ENCODE data around the gene ERCC6. TPM values are rescaled to one million over a fixed set of nuclear protein-coding genes. Genes with fewer than 3 reads are reported as not detected.
A peak's percentile ranks its signal among the peaks of the same experiment; 100 is the strongest.

ERCC6 gene
- total RNA-seq, 1 donor from 2014 or later, result 15.2 TPM

- H3K27ac ChIP-seq, result no peak overlapping the region
- no peaks in the 10 kb centered on the region for H3K36me3 ChIP-seq
- no peaks in the 10 kb centered on the region for H3K9me3 ChIP-seq
- H3K27me3 ChIP-seq, result no peaks in the 10 kb centered on the region
- no peak for DNase-seq (ENCODE audit: extremely low spot score in 2 of 2)
- TF ChIP-seq, protein P1, sequence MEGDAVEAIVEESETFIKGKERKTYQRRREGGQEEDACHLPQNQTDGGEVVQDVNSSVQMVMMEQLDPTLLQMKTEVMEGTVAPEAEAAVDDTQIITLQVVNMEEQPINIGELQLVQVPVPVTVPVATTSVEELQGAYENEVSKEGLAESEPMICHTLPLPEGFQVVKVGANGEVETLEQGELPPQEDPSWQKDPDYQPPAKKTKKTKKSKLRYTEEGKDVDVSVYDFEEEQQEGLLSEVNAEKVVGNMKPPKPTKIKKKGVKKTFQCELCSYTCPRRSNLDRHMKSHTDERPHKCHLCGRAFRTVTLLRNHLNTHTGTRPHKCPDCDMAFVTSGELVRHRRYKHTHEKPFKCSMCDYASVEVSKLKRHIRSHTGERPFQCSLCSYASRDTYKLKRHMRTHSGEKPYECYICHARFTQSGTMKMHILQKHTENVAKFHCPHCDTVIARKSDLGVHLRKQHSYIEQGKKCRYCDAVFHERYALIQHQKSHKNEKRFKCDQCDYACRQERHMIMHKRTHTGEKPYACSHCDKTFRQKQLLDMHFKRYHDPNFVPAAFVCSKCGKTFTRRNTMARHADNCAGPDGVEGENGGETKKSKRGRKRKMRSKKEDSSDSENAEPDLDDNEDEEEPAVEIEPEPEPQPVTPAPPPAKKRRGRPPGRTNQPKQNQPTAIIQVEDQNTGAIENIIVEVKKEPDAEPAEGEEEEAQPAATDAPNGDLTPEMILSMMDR (IDR thresholded peaks at IDR 0.05), result no peak
- TF ChIP-seq POLR2A (IDR thresholded peaks at IDR 0.05) (no peak), POLR2AphosphoS5 (IDR thresholded peaks at IDR 0.05; ENCODE audit: insufficient read depth in 1 of 2, low read depth in 1 of 2) (no peak)
- intact Hi-C loops (cut with DNase I), result no loop called here
- H3K4me3 ChIP-seq, result no peak overlapping the region
- H3K4me1 ChIP-seq, result no peaks in the 10 kb centered on the region
Observed at GRCh38 chr10:49577182-49577925, 38.4 kb upstream of the ERCC6 start.

DNA sequence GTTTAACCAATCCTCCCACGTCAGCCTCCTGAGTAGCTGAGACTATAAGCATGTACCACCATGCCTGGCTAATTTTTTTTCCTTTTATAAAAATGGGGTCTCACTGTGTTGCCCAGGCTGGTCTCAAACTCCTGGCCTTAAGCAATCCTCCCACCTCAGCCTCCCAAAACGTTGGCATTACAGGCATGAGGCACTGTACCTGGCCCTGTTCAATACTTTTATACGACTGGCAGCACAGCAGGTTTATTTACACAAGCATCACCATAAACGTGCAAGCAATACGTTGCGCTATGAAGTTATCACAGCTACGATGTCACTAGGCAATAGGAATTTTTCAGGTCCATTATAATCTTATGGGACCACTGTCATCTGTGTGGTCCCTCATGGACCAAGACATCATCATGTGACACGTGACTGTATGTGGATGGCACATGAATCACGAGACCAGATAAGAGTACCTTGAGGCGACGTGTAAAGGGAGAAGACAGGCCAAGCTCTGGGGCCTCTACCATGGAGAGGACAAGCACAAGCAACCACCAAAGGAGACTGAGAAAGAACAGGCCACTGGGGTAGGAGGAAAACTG lies 36.7 kb upstream of the ERCC6 start:
- H3K36me3 ChIP-seq, result no peaks in the 10 kb centered on the region
- no peaks in the 10 kb centered on the region for H3K9me3 ChIP-seq
- DNase-seq (ENCODE audit: extremely low spot score in 2 of 2), result peak in 1 of 2 donors; percentile 79
- no peaks in the 10 kb centered on the region for H3K27me3 ChIP-seq
- TF ChIP-seq POLR2A (IDR thresholded peaks at IDR 0.05) (no peak), POLR2AphosphoS5 (IDR thresholded peaks at IDR 0.05; ENCODE audit: insufficient read depth in 1 of 2, low read depth in 1 of 2) (no peak)
- TF ChIP-seq, protein P1 (IDR thresholded peaks at IDR 0.05), result no peak
- intact Hi-C loops (cut with DNase I), result no loop called here
- H3K4me1 ChIP-seq, result no peaks in the 10 kb centered on the region
- no peak overlapping the region for H3K4me3 ChIP-seq
- no peak overlapping the region for H3K27ac ChIP-seq

- no peak for TF ChIP-seq POLR2AphosphoS5 (IDR thresholded peaks at IDR 0.05; ENCODE audit: insufficient read depth in 1 of 2, low read depth in 1 of 2)
- TF ChIP-seq POLR2A (IDR thresholded peaks at IDR 0.05), result no peak
- TF ChIP-seq, protein P1 (IDR thresholded peaks at IDR 0.05), result no peak
- Histone ChIP-seq H3K9me3 (no peaks in the 10 kb centered on the region), H3K4me3 (no peak overlapping the region), H3K27ac (no peak overlapping the region), H3K27me3 (no peaks in the 10 kb centered on the region), H3K36me3 (no peaks in the 10 kb centered on the region), H3K4me1 (no peaks in the 10 kb centered on the region)
- intact Hi-C loops (cut with DNase I), result no loop called here
- DNase-seq (ENCODE audit: extremely low spot score in 2 of 2), result peak in 1 of 2 donors; percentile 87
Observed at GRCh38 chr10:49572594-49573114, 33.7 kb upstream of the ERCC6 start.

DNA sequence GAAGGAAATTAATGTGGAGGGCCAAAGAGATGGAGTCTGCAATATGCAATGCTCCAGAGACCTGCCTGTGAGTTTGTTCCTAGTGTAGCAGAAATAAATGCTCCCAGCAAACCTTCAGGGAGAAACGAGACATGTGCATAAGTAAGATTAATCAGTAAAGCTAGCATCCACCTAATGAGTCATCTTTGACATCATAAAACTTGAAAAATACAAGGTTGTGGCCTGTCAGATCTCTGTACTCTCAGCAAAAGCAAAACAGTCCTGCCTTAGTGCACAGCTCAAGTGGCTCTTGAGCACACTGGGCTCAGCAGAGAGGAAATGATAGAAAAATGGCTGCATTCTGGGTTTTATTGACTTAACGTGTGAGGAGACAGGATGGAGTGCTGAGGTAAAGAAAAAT lies 32.5 kb upstream of the ERCC6 start:
- H3K4me1 ChIP-seq, result no peaks in the 10 kb centered on the region
- no peaks in the 10 kb centered on the region for H3K9me3 ChIP-seq
- no peak overlapping the region for H3K4me3 ChIP-seq
- no peaks in the 10 kb centered on the region for H3K27me3 ChIP-seq
- TF ChIP-seq, protein P1 (IDR thresholded peaks at IDR 0.05), result no peak
- TF ChIP-seq POLR2AphosphoS5 (IDR thresholded peaks at IDR 0.05; ENCODE audit: insufficient read depth in 1 of 2, low read depth in 1 of 2), result no peak
- TF ChIP-seq POLR2A (IDR thresholded peaks at IDR 0.05), result no peak
- H3K27ac ChIP-seq, result no peak overlapping the region
- H3K36me3 ChIP-seq, result no peaks in the 10 kb centered on the region
- intact Hi-C loops (cut with DNase I), result no loop called here
- no peak for DNase-seq (ENCODE audit: extremely low spot score in 2 of 2)

Measured in vagina (tissue), 2 donors.